HepG2 (cell line): ENCODE results near the gene EMC9. TPM values are rescaled to one million over a fixed set of nuclear protein-coding genes. Genes with fewer than 3 reads are reported as not detected.

Experiments
- HNRNPH1 ChIP-seq: fragments of 200-400 bp; formaldehyde crosslinking; optimal IDR thresholded peaks from 2 replicates; pipeline ENCODE3; 2017; ENCODE audit warnings: mild to moderate bottlenecking, low read depth, low read length
- HNRNPL ChIP-seq: fragments of 200-400 bp; formaldehyde crosslinking; IDR thresholded peaks from 2 replicates; pipeline ENCODE4 v1.6.1; 2017; ENCODE audit warnings: mild to moderate bottlenecking, low read depth, low read length
- KLF12 ChIP-seq: sonication (generic); formaldehyde crosslinking; IDR thresholded peaks from 2 replicates; pipeline ENCODE4 v1.4.0; 2020; ENCODE audit warnings: missing genetic modification reagents, borderline replicate concordance
- MED8 ChIP-seq: sonication (generic); formaldehyde crosslinking; IDR thresholded peaks from 2 replicates; pipeline ENCODE4 v1.8.1; 2023; ENCODE audit warnings: mild to moderate bottlenecking, missing genetic modification reagents; ENCODE audit not compliant: insufficient replicate concordance
- PHF8 ChIP-seq: sonication (generic); formaldehyde crosslinking; IDR thresholded peaks from 2 replicates; pipeline ENCODE4 v1.5.0; 2020; ENCODE audit warnings: missing genetic modification reagents
- PTBP1 ChIP-seq: fragments of 200-400 bp; formaldehyde crosslinking; IDR thresholded peaks from 2 replicates; pipeline ENCODE4 v1.6.1; 2018; ENCODE audit warnings: low read length, low read depth; ENCODE audit not compliant: poor library complexity, severe bottlenecking
- YEATS2 ChIP-seq: sonication (generic); formaldehyde crosslinking; IDR thresholded peaks from 2 replicates; pipeline ENCODE4 v1.4.0; 2020; ENCODE audit warnings: missing genetic modification reagents, borderline replicate concordance
- ZNF17 ChIP-seq: sonication (generic); formaldehyde crosslinking; IDR thresholded peaks from 2 replicates; pipeline ENCODE4 v1.5.0; 2020; ENCODE audit warnings: mild to moderate bottlenecking, missing genetic modification reagents
- ZNF3 ChIP-seq: IDR thresholded peaks from 2 replicates; pipeline ENCODE4 v1.7.0; 2017; ENCODE audit warnings: inconsistent platforms
- ZNF333 ChIP-seq: sonication (generic); formaldehyde crosslinking; IDR thresholded peaks from 2 replicates; pipeline ENCODE4 v1.4.0; 2020; ENCODE audit warnings: mild to moderate bottlenecking, missing genetic modification reagents, borderline replicate concordance
- ZNF770 ChIP-seq: sonication (generic); formaldehyde crosslinking; IDR thresholded peaks from 2 replicates; pipeline ENCODE4 v1.5.0; 2020; ENCODE audit warnings: mild to moderate bottlenecking, missing genetic modification reagents
- polyA plus RNA-seq, 8 experiments: library from polyadenylated mRNA; depleted of rRNA in 3 of 8; stranded (reverse) in 7 of 8; unstranded in 1 of 8; fragments of >200 nt; fragmentation: Illumina TruSeq in 4 of 8; extraction: Trizol in 4 of 8; gene quantifications; 2 replicates each; pipeline versions ENCODE4 v1.2.1 to v1.2.3, GENCODE V29; 2011 to 2016; ENCODE audit warnings: low read depth in 4 of 8, missing spikeins in 1 of 8, mixed read lengths in 1 of 8; ENCODE audit not compliant: insufficient read depth in 1 of 8
- total RNA-seq, 5 experiments: library from RNA; depleted of rRNA; stranded (reverse); fragments of >200 nt; fragmentation: Illumina TruSeq; extraction: Trizol; gene quantifications; 2 replicates each; pipeline ENCODE4 v1.2.3, GENCODE V29; 2016; ENCODE audit warnings: low read depth in 1 of 5
- TF ChIP-seq, protein P1 (sequence below), 2 experiments: fragments of 450-650 bp in 1 of 2; sonication (generic) in 1 of 2; formaldehyde crosslinking in 1 of 2; IDR thresholded peaks; 2 replicates each; pipeline versions ENCODE4 v1.6.1 to v1.8.0; 2016 to 2022; ENCODE audit warnings: antibody characterized with exemption in 1 of 2, mild to moderate bottlenecking in 1 of 2, missing genetic modification reagents in 1 of 2
- TF ChIP-seq, protein P2 (sequence below): sonication (generic); formaldehyde crosslinking; IDR thresholded peaks from 2 replicates; pipeline ENCODE4 v1.5.1; 2020; ENCODE audit warnings: missing genetic modification reagents, mild to moderate bottlenecking, borderline replicate concordance

EMC9 gene
- total and polyA plus RNA-seq, 2 of the 13 experiments (the other 11 are each of a cell fraction or from before 2014, with no cell fraction given), result 60.5 to 78.7 TPM

DNA sequence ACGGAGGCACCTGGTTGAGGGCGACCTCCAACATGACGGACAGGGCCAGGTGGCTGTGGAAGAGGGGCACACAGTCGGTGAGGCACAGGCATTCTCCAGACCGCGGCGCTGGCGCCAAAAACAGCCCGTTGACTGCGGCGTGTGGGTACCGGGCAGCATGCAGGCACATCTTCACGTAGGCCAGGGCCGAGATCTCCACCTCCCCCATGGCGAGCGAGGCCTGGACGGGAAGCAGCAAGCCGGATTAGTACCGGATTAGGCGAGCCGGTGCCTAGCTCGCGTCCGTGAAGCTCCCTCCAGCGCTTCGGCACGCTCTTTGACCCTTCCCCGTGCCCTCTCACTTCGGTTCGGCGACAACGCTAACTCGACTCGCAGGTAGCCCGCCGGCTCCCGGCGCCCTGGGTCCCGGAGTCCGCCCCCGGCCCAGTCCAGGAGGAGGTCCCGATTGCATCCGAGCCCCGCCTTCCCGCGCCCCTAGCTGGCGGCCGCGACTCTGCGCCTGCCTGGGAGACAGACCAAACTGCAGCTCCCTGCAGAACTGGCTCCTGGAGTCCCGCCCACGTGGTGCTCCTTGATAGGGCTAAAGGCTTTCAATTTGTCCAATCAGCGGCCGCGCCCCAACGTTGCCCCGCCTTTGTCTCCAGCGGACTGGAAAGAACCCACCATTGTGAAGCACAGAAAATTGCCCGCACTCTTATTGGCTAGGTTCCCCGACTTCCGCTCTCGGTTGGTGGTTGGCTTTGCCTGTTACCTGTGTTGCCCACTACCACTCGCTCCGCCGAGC, at the start of gene EMC9 (continued):
- TF ChIP-seq, protein P1, sequence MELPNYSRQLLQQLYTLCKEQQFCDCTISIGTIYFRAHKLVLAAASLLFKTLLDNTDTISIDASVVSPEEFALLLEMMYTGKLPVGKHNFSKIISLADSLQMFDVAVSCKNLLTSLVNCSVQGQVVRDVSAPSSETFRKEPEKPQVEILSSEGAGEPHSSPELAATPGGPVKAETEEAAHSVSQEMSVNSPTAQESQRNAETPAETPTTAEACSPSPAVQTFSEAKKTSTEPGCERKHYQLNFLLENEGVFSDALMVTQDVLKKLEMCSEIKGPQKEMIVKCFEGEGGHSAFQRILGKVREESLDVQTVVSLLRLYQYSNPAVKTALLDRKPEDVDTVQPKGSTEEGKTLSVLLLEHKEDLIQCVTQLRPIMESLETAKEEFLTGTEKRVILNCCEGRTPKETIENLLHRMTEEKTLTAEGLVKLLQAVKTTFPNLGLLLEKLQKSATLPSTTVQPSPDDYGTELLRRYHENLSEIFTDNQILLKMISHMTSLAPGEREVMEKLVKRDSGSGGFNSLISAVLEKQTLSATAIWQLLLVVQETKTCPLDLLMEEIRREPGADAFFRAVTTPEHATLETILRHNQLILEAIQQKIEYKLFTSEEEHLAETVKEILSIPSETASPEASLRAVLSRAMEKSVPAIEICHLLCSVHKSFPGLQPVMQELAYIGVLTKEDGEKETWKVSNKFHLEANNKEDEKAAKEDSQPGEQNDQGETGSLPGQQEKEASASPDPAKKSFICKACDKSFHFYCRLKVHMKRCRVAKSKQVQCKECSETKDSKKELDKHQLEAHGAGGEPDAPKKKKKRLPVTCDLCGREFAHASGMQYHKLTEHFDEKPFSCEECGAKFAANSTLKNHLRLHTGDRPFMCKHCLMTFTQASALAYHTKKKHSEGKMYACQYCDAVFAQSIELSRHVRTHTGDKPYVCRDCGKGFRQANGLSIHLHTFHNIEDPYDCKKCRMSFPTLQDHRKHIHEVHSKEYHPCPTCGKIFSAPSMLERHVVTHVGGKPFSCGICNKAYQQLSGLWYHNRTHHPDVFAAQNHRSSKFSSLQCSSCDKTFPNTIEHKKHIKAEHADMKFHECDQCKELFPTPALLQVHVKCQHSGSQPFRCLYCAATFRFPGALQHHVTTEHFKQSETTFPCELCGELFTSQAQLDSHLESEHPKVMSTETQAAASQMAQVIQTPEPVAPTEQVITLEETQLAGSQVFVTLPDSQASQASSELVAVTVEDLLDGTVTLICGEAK (IDR thresholded peaks at IDR 0.05), result no peak
- TF ChIP-seq, protein P1 (CRISPR knock-in tag; IDR thresholded peaks at IDR 0.05), result no peak
- TF ChIP-seq HNRNPH1 (peak; percentile 91), PTBP1 (no peak), MED8 (peak; percentile 88), ZNF770 (CRISPR knock-in tag) (no peak), HNRNPL (peak; percentile 92), ZNF3 (CRISPR knock-in tag) (peak; percentile 35; the same call in 1 of the 2 replicates), YEATS2 (CRISPR knock-in tag) (peak; percentile 87), ZNF333 (CRISPR knock-in tag) (peak; percentile 98), KLF12 (CRISPR knock-in tag) (no peak; the same call in 1 of the 2 replicates), PHF8 (CRISPR knock-in tag) (peak; percentile 96), ZNF17 (CRISPR knock-in tag) (no peak)
- TF ChIP-seq, protein P2, sequence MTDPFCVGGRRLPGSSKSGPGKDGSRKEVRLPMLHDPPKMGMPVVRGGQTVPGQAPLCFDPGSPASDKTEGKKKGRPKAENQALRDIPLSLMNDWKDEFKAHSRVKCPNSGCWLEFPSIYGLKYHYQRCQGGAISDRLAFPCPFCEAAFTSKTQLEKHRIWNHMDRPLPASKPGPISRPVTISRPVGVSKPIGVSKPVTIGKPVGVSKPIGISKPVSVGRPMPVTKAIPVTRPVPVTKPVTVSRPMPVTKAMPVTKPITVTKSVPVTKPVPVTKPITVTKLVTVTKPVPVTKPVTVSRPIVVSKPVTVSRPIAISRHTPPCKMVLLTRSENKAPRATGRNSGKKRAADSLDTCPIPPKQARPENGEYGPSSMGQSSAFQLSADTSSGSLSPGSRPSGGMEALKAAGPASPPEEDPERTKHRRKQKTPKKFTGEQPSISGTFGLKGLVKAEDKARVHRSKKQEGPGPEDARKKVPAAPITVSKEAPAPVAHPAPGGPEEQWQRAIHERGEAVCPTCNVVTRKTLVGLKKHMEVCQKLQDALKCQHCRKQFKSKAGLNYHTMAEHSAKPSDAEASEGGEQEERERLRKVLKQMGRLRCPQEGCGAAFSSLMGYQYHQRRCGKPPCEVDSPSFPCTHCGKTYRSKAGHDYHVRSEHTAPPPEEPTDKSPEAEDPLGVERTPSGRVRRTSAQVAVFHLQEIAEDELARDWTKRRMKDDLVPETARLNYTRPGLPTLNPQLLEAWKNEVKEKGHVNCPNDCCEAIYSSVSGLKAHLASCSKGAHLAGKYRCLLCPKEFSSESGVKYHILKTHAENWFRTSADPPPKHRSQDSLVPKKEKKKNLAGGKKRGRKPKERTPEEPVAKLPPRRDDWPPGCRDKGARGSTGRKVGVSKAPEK (CRISPR knock-in tag), result peak; percentile 99
